GM23248 (cell line): Measurements from ENCODE around the gene LTN1. TPM values are rescaled to one million over a fixed set of nuclear protein-coding genes. Genes with fewer than 3 reads are reported as not detected.

Experiments
- DNase-seq: peaks from one replicate; pipeline ENCODE4 v3.0.0-alpha.2; 2015
- H2AFZ ChIP-seq: fragments of 200-600 bp; sonication (generic); 2 replicates; pipeline ENCODE4 v1.6.1; 2016; ENCODE audit warnings: antibody characterized with exemption
- H3F3A ChIP-seq: fragments of 200-600 bp; sonication (generic); 2 replicates; pipeline ENCODE4 v1.6.1; 2016; ENCODE audit warnings: mild to moderate bottlenecking, antibody characterized with exemption, mixed run types; ENCODE audit not compliant: insufficient read depth
- H3K27ac ChIP-seq: fragments of 200-600 bp; sonication (generic); 2 replicates; pipeline ENCODE4 v1.5.1; 2016; ENCODE audit warnings: mild to moderate bottlenecking
- H3K27me3 ChIP-seq: fragments of 200-600 bp; sonication (generic); replicated peaks from 2 replicates; pipeline ENCODE4 v1.6.1; 2016; ENCODE audit warnings: mild to moderate bottlenecking; ENCODE audit not compliant: insufficient read depth
- H3K36me3 ChIP-seq: fragments of 200-600 bp; sonication (generic); 2 replicates; pipeline ENCODE4 v1.6.1; 2016; ENCODE audit warnings: low read depth, mild to moderate bottlenecking
- H3K4me1 ChIP-seq: fragments of 200-600 bp; sonication (generic); 2 replicates; pipeline ENCODE4 v1.6.1; 2016; ENCODE audit warnings: mild to moderate bottlenecking; ENCODE audit not compliant: insufficient read depth
- H3K4me2 ChIP-seq: fragments of 200-600 bp; sonication (generic); one replicate; pipeline ENCODE4 v1.6.1; 2016; ENCODE audit warnings: mild to moderate bottlenecking; ENCODE audit not compliant: unreplicated experiment
- H3K4me3 ChIP-seq: fragments of 200-600 bp; sonication (generic); 2 replicates; pipeline ENCODE4 v1.5.1; 2016; ENCODE audit warnings: mild to moderate bottlenecking
- H3K79me2 ChIP-seq: fragments of 200-600 bp; sonication (generic); 2 replicates; pipeline ENCODE4 v1.6.1; 2016; ENCODE audit warnings: mild to moderate bottlenecking; ENCODE audit not compliant: insufficient read depth
- H3K9ac ChIP-seq: fragments of 200-600 bp; sonication (generic); 2 replicates; pipeline ENCODE4 v1.6.1; 2016; ENCODE audit warnings: mild to moderate bottlenecking
- H3K9me2 ChIP-seq: fragments of 200-600 bp; sonication (generic); 2 replicates; pipeline ENCODE4 v1.6.1; 2016; ENCODE audit warnings: mixed run types, mild to moderate bottlenecking, moderate library complexity; ENCODE audit not compliant: insufficient read depth
- H3K9me3 ChIP-seq: fragments of 200-600 bp; sonication (generic); one replicate; pipeline ENCODE4 v1.6.1; 2017; ENCODE audit warnings: low read depth
- H4K20me1 ChIP-seq: fragments of 200-600 bp; sonication (generic); 2 replicates; pipeline ENCODE4 v1.6.0; 2016; ENCODE audit not compliant: insufficient read depth
- EZH2 ChIP-seq: fragments of 200-600 bp; sonication (generic); IDR thresholded peaks from 2 replicates; pipeline ENCODE4 v1.6.1; 2018; ENCODE audit warnings: antibody characterized with exemption, mild to moderate bottlenecking; ENCODE audit not compliant: insufficient read depth, poor library complexity, severe bottlenecking
- EZH2phosphoT487 ChIP-seq: fragments of 200-600 bp; sonication (generic); IDR thresholded peaks from 2 replicates; pipeline ENCODE4 v1.6.1; 2018; ENCODE audit warnings: antibody characterized with exemption, moderate library complexity, mild to moderate bottlenecking, low read depth; ENCODE audit not compliant: insufficient read depth
- WGBS, 2 experiments: methylation state at CpG; one replicate each; pipeline ENCODE4 v1.1.6; 2015 to 2017; ENCODE audit warnings: low lambda C conversion rate in 2 of 2, low coverage in 1 of 2; ENCODE audit errors: missing lambda C conversion rate in 2 of 2; 5-methylcytosine and 5-hydroxymethylcytosine counted together
- in situ Hi-C: fragments of 300-500 bp; cut with MboI; formaldehyde crosslinking; loops from 2 replicates; pipeline ENCODE4 v1.15.0; 2020
- polyA plus RNA-seq: library from polyadenylated mRNA; unstranded; fragments of >200 nt; fragmentation: Nextera tagmentation; extraction: Ambion mirVana; gene quantifications from 2 replicates; pipeline ENCODE4 v1.2.1, GENCODE V29; 2016
- total RNA-seq: library from RNA; depleted of rRNA; stranded (reverse); fragments of >200 nt; shearing (Covaris generic); gene quantifications from 2 replicates; pipeline ENCODE4 v1.2.3, GENCODE V29; 2014

The LTN1 gene
- total and polyA plus RNA-seq, 2 experiments from 2014 or later: 16.8 to 26.0 TPM

DNA sequence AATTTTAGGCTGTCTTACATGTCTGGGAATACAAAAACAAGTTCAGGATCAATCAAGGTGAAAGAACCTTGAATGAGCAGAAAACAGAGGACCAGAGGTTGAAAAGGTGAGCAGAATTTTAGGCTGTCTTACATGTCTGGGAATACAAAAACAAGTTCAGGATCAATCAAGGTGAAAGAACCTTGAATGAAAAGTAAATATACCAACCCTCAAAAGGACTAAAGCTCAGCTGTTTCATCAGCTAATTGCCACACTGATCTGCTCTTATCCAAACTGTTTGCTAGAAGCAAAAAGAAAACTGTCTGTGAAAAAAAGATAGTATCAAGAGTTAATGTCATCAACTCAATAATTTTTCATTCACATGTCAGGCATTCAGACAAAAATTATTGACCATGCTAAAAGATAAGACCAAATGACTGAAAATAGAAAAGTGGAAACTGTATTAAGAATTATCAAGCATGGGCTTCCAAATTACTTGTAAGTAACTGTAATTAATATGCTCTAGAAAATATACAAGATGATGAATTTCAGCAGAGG is 69.2 kb downstream of the LTN1 start:
- Histone ChIP-seq H3K9me3 (no peaks in the 10 kb centered on the region), H3K27ac (no peak overlapping the region), H3K79me2 (no peaks in the 10 kb centered on the region), H4K20me1 (no peaks in the 10 kb centered on the region), H3K9me2 (no peaks in the 10 kb centered on the region), H2AFZ (no peak overlapping the region), H3K4me1 (no peaks in the 10 kb centered on the region), H3K4me2 (no peak overlapping the region), H3K4me3 (no peak overlapping the region), H3F3A (no peaks in the 10 kb centered on the region), H3K36me3 (peaks cover 5% of the 10 kb centered on the region), H3K27me3 (no peaks in the 10 kb centered on the region), H3K9ac (no peak overlapping the region)
- no peak for DNase-seq
- in situ Hi-C loops: no loop called here
- TF ChIP-seq EZH2: no peak
- no peak for TF ChIP-seq EZH2phosphoT487

- peaks cover 5% of the 10 kb centered on the region; the same call in 1 of the 2 replicates for H3K36me3 ChIP-seq
- no peak overlapping the region for H3K9ac ChIP-seq
- no peak overlapping the region for H2AFZ ChIP-seq
- H4K20me1 ChIP-seq: no peaks in the 10 kb centered on the region
- H3K4me3 ChIP-seq: no peak overlapping the region
- no peaks in the 10 kb centered on the region for H3K79me2 ChIP-seq
- H3K4me2 ChIP-seq: no peak overlapping the region
- no peak overlapping the region for H3K27ac ChIP-seq
- H3K9me2 ChIP-seq: no peaks in the 10 kb centered on the region
- H3F3A ChIP-seq: no peaks in the 10 kb centered on the region
- 92 to 93% methylated on average over 7 of the region's 7 CpGs for WGBS, 2 experiments
- DNase-seq: no peak
- H3K4me1 ChIP-seq: no peaks in the 10 kb centered on the region
- H3K9me3 ChIP-seq: no peaks in the 10 kb centered on the region
- in situ Hi-C loops: no loop called here
- TF ChIP-seq EZH2 (no peak), EZH2phosphoT487 (no peak)
- no peaks in the 10 kb centered on the region for H3K27me3 ChIP-seq
These were observed 70.3 kb downstream of the LTN1 start for GRCh38 chr21:28922368-28922767.

DNA sequence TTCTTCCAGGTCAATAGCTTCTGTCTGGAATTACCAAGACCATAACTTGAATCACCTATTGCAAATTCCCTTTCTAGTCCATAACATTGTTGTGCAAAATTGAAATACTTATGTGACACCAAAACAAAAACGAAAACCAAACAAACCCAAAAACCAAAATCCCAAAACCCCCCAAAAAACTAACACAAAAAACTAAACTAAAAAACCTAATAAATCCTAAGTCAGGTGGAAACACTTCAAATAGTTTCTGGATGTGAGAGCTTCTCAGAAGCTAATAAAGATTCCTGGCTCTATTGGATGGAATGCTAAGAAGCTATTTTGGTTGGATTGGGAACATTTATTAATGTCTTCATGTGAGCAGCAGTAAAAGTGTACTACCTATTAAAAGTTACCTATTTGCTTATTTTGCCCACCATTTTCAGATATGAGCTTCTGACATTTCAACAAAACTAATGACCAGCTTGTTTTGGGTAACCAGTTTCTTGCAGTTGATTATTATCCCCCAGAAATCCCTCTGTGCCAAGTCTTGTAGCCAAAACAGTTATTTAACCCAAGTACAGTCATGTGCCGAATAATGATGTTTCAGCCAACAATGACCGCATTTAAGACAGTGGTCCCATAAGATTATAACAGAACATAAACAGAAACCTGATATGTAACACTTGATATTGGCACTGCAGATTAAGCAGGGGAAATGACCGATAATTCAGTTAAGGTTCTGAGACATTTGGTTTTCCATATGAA is 76.4 kb downstream of the LTN1 start:
- Histone ChIP-seq H3K9me2 (no peaks in the 10 kb centered on the region), H3K9ac (no peak overlapping the region), H3K27ac (no peak overlapping the region), H3K4me3 (no peak overlapping the region), H3K4me1 (no peaks in the 10 kb centered on the region), H3K9me3 (no peaks in the 10 kb centered on the region), H3K36me3 (no peaks in the 10 kb centered on the region; the same call in 1 of the 2 replicates), H3K79me2 (no peaks in the 10 kb centered on the region), H4K20me1 (no peaks in the 10 kb centered on the region), H3F3A (no peaks in the 10 kb centered on the region), H2AFZ (no peak overlapping the region), H3K4me2 (no peak overlapping the region), H3K27me3 (no peaks in the 10 kb centered on the region)
- DNase-seq: no peak
- no peak for TF ChIP-seq EZH2phosphoT487
- no peak for TF ChIP-seq EZH2
- 96 to 98% methylated on average over 4 of the region's 4 CpGs for WGBS, 2 experiments
- in situ Hi-C loops: no loop called here

- H2AFZ ChIP-seq: no peak overlapping the region
- no peak for DNase-seq
- in situ Hi-C loops: no loop called here
- H3K9me2 ChIP-seq: no peaks in the 10 kb centered on the region
- no peaks in the 10 kb centered on the region for H3F3A ChIP-seq
- no peaks in the 10 kb centered on the region for H4K20me1 ChIP-seq
- no peaks in the 10 kb centered on the region for H3K9me3 ChIP-seq
- 72 to 83% methylated on average over 2 of the region's 2 CpGs for WGBS, 2 experiments
- H3K79me2 ChIP-seq: no peaks in the 10 kb centered on the region
- H3K27me3 ChIP-seq: 0 out of 2 replicates have a peak, but pooled peaks cover 3% of the 10 kb centered on the region
- H3K9ac ChIP-seq: no peak overlapping the region
- TF ChIP-seq EZH2phosphoT487 (no peak), EZH2 (no peak)
- no peak overlapping the region for H3K27ac ChIP-seq
- no peaks in the 10 kb centered on the region for H3K36me3 ChIP-seq
- H3K4me1 ChIP-seq: no peaks in the 10 kb centered on the region
- no peak overlapping the region for H3K4me2 ChIP-seq
- no peak overlapping the region for H3K4me3 ChIP-seq
These were observed 79.6 kb downstream of the LTN1 start for GRCh38 chr21:28913071-28913470.
